Germinal center (tissue), 1 donor: ENCODE results near the gene TCF23.
"Not testable (repeated sequence)": the region's sequence is repeated elsewhere in the genome, so short reads cannot be mapped to it uniquely, and the experiment has no call there.

ENCODE experiments used
- DNase-seq: peaks from one replicate; pipeline ENCODE4 v3.0.0; 2012; ENCODE audit warnings: mixed read lengths, low spot score

TCF23 gene

DNA sequence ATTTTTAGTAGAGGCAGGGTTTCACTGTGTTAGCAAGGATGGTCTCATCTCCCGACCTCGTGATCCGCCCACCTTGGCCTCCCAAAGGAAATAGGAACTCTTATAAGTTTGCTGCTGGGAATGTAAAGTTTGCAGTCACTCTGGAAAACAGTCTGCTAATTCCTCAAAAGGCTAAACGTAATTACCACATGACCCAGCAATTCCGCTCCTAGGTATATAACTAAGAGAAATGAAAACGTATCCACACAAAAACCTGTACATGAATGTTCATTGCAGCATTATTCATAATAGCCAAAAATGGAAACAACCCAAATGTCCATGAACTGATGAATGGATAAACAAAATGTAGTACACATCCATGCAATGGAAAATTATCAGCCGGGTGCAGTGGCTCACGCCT lies 41.2 kb downstream of the TCF23 start:
- no peak for DNase-seq

DNA sequence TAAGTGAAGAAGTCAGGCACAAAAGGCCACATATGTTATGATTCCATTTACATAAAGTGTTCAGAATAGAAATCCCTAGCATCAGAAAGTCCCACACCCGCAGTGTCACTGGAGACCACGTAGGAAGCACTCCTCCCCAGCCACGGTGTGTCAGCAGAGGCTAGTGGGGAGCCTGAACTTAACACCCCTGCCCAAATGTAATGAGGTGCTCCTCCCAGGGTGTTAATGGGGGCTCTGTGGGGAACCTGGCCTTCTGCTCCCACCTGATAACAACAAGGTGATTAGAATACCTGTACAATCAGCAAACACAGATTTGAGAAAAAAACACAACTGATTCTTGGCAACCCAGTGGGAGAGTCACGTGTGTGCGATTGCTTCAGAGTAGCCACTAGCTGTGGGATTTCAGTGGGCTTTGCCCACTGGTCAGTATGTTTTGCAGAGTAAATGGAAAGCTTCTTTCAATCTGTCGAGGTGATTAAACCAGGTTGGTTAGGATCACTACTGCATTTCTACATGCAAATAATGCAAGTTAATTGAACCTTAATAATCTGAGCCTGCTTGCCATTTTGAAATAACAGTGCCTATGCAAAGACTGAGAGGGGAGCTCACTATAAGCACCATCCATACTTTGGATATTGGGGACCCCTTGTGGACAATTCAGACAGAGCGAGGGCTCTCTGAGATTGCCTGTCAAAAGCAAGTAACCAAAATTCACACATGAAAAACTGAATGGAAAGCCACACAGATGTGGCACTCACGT lies 42.4 kb downstream of the TCF23 start:
- peak; percentile 54 for DNase-seq

DNA sequence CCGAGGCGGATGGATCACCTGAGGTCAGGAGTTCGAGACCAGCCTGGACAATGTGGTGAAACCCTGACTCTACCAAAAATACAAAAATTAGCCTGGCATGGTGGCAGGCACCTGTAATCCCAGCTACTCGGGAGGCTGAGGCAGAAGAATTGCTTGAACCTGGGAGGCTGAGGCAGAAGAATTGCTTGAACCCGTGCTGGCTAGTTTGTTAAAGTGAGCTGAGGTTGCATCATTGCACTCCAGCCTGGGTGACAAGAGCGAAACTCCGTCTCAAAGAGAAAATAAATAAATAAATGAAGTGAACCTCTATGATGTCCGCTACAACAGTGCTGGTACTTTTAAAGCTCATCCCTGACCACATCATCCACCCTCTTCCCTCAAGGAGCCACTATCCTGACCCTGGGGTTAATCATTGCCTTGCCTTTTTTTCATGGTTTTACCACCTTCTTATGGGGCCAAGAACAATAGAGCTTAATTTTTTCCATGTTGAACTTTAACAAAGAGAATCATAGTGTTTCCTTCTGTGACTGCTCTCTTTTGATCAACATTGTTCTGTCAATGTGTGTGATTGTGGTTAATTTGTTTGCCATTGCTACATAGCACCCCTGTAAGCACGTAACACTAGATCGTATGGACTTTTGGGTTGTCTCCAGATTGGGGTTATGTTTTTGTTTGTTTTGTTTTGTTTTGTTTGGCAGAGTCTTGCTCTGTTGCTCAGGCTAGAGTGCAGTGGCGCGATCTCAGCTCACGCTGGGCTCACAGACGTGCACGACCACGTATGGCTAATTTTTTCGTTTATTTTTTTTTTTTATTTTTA lies 45.9 kb downstream of the TCF23 start:
- no peak for DNase-seq

DNA sequence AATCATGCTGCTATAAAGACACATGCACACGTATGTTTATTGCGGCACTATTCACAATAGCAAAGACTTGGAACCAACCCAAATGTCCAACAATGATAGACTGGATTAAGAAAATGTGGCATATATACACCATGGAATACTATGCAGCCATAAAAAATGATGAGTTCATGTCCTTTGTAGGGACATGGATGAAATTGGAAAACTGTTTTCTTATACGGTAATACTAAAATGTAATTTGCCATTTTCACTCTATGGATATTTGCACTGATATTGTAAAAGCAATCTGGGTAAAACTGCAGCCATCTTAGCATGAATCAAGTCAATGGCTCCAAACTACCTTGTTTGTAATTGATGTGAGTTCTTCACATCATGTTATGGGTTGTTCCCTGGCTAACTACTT lies 47.0 kb downstream of the TCF23 start:
- not testable (repeated sequence) for DNase-seq

DNA sequence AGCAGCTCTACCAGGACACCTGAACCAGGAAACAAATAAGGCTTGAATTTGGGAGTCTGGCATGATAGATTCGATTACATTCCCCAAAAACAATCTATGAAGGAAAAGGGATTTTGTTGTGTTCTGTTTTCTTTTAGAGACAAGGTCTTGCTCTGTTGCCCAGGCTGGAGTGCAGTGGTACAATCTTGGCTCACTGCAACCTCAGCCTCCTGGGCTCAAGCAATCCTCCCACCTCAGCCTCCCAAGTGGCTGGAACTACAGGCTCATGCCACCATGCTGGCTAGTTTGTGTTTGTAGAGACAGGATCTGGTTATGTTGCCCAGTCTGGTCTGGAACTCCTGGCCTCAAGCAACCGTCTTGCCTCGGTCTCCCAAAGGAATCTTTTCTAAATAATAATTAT lies 49.3 kb downstream of the TCF23 start:
- not testable (repeated sequence) for DNase-seq

DNA sequence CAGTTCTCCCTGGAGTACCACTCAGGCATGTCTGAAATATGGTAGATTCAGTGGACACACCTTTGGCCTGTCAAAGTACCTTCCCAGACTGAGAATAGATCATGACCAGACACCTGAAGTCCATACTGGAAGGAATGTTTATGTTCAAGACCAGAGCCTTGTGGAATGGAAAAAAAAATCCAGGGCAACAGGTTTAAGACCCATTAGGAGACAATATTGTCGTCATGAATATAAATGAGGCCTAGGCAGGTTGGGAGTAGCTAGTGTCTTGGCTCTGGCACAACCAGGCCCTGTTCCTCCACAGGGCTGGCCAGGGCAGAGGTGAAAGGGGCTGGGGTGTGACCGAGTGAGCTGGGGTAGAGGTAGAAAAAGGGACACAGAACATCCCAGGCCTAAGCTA lies 49.8 kb downstream of the TCF23 start:
- no peak for DNase-seq

DNA sequence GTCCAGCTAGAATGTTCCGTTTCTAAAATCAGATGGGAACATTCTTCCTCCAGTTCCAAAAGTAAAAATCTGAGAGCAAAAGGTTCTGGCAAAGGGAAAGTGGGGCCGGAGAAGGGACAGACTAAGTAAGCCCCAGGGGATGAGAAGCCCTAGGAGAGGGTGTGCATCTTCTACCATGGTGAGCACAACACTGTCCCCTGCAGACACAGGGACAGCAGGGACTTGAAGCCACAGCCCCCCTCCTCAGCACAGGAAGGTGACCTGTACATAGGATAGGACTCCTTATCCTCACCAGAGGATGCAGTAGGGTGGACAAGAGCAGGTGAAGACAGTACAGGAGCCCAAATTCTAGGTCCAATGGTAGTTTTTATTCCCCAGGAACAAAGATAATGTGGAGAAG lies 50.4 kb downstream of the TCF23 start:
- DNase-seq: no peak

GRCh38 chr2:27201675-27202074 lies 52.9 kb downstream of the TCF23 start:
- no peak for DNase-seq

DNA sequence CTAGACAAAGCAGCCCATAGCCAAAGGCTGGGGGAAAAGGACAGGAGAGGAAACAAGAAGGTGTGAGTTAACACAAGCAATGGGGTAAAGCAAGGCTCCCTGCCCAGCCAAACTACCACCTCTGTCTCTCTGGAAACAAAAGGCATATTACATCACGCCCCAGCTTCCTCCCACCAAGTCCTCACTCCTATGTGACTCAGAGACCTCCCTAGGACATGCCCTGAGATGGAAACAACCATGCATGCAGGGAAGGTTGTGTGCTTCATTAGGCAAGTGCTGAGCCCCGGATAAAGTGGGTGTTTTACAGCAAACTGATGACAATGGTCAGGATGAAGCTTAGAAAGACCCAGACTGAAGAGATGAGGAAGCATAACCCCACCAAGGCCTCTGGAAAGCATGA lies 54.0 kb downstream of the TCF23 start:
- no peak for DNase-seq

- DNase-seq: no peak
Observed at GRCh38 chr2:27203741-27204140, 54.9 kb downstream of the TCF23 start.

DNA sequence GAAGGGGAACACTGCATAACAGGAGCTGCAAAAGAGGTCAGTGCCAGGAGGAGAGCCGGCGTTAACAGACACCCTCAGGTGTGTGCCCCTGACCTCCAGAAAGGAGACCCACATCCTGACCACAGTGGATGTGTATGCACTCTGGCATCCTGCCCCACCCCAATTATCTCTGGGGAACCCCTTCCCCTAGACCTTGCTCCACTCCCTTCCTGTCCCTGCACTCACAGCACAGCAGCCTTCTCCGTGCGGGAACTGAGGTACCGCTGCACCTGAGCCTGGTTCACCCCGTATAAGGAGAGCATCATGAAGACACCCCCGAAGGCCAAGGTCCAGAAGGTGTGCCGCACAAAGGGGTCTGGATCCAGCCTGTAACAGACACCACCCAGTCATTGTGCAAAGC lies 55.8 kb downstream of the TCF23 start:
- no peak for DNase-seq

DNA sequence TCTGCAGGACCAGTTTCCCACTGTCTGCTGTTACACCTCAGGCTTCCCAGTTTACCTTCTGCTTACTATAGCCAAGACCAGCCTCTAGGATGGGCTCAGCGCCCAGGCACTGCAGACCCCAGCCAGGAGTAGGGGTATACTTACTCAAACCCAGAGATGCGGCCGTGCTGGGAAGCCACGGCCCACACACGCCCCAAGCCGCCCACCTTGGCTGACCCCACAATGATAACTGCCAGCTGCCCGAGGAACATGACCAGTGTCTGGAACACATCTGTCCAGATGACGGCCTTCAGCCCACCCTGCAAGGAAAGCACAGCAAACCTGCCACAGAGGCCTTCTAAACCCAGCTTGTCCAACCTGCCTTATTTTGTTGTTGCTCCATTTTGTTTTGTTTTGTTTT lies 56.4 kb downstream of the TCF23 start:
- DNase-seq: no peak

- no peak for DNase-seq
Observed at GRCh38 chr2:27206346-27206745, 57.5 kb downstream of the TCF23 start.
